Uterus (tissue), 2 donors: ENCODE measurements around the gene UQCRC1.

Experiments used
- POLR2A ChIP-seq, 2 donors: fragments of 450-650 bp; IDR thresholded peaks; one replicate each; pipeline ENCODE4 v1.6.1; 2016; ENCODE audit warnings: antibody characterized with exemption in 2 of 2, mild to moderate bottlenecking in 1 of 2, moderate library complexity in 1 of 2
- TF ChIP-seq, protein P1 (sequence below), 4 experiments: fragments of 200-600 bp in 2 of 4; fragments of 450-650 bp in 2 of 4; sonication (generic) in 2 of 4; IDR thresholded peaks; one replicate each; pipeline ENCODE4 v1.5.1; 2016 to 2019; ENCODE audit warnings: antibody characterized with exemption in 4 of 4, mild to moderate bottlenecking in 2 of 4, moderate library complexity in 1 of 4

DNA sequence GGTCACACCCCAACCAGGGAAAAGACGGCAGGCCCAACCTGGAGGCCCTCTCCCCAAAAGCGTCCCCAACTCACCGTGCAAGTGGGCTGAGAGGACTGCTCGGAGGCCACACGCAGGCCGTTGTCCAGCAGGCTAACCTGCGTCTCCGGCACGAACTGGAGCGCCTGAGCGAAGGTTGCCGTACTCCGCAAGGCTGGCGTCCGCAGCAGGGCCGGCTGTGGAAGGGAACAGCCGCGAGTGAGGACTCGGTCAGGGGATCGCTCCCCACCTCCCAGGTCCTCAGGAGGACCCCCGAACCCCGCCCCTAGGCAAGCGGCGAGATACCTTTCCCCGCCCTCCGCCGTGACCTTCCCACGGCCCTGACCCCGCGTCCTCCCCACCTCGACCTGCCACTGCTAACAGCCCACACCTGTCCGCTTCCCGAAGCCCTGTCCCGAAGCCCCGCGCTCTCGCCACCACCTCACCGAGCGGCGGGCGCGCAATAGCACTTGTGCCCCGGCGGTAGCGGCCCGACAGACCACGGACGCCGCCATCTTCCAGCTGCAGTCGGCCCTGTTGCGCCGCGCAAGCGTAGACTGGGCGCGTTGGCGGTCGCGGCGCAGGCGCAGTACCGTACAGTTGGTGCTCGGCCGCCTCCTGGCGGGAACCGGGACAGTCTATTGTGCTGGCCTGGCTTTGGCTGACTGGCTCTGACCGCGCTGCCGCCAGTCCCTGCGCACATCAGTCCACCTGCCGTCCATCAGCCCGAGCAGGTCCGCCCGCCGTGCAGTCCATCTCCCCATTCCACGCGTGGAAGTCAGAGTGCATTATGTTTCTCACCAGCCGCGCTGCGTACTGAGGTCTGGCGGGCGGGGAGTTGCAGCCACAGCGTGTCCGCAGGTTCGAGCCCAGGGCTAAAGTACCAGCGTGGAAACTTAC is at the start of gene UQCRC1:
- TF ChIP-seq, protein P1, sequence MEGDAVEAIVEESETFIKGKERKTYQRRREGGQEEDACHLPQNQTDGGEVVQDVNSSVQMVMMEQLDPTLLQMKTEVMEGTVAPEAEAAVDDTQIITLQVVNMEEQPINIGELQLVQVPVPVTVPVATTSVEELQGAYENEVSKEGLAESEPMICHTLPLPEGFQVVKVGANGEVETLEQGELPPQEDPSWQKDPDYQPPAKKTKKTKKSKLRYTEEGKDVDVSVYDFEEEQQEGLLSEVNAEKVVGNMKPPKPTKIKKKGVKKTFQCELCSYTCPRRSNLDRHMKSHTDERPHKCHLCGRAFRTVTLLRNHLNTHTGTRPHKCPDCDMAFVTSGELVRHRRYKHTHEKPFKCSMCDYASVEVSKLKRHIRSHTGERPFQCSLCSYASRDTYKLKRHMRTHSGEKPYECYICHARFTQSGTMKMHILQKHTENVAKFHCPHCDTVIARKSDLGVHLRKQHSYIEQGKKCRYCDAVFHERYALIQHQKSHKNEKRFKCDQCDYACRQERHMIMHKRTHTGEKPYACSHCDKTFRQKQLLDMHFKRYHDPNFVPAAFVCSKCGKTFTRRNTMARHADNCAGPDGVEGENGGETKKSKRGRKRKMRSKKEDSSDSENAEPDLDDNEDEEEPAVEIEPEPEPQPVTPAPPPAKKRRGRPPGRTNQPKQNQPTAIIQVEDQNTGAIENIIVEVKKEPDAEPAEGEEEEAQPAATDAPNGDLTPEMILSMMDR (IDR thresholded peaks at IDR 0.05), result peak; percentile 83 to 98 (median 90)
- peak; percentile 82 to 89 for TF ChIP-seq POLR2A (IDR thresholded peaks at IDR 0.05)
